ENCODE measurements around the gene AHI1.

Gene AHI1

GRCh38 chr6:135286962-135287538, 210.5 kb downstream of the AHI1 start:
- DNase-seq: no peak

DNA sequence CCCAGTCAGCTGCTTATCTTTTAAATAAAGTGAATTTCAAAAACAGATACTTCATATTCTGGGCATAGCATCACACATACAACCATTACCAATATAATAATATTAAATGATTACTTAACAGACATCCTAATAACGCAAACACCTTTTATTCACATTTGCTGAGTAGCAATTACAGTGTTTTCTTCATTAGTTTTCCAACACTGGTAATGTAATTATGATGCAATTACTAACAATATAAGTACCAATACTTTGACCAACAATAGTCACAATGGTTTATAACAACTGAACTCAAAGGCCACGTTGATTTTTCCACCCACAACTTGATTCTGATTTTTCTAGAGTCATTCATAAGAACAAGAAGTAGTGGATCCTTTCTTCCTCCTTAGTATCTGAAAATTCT, 212.4 kb downstream of the AHI1 start:
- no peak for DNase-seq

- no peak for DNase-seq
Observed at GRCh38 chr6:135283926-135284325, 213.6 kb downstream of the AHI1 start.

GRCh38 chr6:135282395-135282794, 215.1 kb downstream of the AHI1 start:
- DNase-seq: no peak

GRCh38 chr6:135281964-135282363, 215.6 kb downstream of the AHI1 start:
- no peak for DNase-seq

GRCh38 chr6:135281227-135281626, 216.3 kb downstream of the AHI1 start:
- DNase-seq: no peak

DNA sequence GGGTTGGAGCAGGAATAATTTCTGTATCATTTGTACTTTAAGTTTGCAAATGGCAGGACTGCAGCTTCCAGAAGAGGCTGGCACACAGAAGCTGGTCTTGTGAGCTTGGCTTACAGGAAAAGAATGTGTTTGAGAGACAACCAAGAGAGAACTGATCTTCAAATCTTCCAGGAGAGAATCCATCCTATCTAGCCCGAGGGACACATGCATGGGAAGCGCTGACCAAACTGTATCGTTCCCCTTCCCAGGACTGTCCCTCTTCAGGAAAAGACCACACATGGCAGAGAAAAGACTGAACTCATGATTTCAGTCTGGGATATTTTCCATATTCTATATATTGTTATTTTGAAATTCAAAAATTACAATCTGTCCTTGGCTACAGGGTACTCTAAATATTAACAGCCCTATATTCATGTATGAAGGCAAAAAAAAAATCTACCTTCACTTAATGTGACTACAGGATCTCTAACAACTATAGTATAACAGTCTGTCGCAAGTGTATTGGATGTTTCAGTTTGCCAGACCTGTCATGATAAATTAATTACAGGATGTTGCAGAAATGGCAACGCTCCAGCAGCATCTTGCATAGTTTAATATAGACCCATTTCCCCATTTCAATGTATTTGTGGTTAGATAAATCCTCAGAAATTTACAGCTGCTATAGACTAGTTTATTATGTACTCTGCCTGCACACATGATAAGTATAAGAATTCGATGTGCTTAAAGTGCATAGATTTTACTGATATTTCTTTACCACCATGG, 217.0 kb downstream of the AHI1 start:
- no peak for DNase-seq

DNA sequence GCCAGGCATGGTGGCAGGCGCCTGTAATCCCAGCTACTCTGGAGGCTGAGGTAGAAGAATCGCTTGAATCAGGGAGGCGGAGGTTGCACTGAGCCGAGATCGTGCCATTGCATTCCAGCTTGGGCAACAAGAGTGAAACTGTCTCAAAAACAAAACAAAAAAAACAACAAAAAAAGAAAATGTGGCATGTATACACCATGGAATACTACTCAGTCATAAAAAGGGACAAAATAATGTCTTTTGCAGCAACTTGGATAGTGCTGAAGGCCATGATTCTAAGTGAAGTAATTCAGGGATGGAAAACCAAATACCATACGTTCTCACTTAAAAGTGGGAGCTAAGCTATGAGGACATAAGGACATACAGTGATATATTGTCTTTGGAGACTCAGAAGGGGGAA, 220.1 kb downstream of the AHI1 start:
- no peak for DNase-seq

- DNase-seq: no peak
Observed at GRCh38 chr6:135274561-135275293, 222.8 kb downstream of the AHI1 start.

DNA sequence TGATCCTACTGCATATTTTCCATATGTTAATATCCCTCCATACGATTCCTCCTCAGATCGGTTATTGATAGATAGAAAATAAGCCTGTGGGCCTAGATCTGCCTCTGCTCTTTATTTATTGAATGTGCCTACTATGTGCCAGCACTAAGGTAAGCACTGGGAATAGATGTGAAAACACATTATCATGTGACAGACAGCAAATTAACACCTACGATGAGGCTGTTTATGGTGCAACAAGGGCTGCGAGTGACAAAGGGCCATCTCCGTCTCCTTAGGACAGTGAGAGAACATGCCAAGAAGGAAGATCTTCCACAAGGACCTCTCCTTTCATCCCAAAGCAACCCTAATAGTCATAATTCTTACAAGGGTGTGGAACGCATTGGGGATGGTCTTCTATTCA, 225.9 kb downstream of the AHI1 start:
- DNase-seq: no peak

DNA sequence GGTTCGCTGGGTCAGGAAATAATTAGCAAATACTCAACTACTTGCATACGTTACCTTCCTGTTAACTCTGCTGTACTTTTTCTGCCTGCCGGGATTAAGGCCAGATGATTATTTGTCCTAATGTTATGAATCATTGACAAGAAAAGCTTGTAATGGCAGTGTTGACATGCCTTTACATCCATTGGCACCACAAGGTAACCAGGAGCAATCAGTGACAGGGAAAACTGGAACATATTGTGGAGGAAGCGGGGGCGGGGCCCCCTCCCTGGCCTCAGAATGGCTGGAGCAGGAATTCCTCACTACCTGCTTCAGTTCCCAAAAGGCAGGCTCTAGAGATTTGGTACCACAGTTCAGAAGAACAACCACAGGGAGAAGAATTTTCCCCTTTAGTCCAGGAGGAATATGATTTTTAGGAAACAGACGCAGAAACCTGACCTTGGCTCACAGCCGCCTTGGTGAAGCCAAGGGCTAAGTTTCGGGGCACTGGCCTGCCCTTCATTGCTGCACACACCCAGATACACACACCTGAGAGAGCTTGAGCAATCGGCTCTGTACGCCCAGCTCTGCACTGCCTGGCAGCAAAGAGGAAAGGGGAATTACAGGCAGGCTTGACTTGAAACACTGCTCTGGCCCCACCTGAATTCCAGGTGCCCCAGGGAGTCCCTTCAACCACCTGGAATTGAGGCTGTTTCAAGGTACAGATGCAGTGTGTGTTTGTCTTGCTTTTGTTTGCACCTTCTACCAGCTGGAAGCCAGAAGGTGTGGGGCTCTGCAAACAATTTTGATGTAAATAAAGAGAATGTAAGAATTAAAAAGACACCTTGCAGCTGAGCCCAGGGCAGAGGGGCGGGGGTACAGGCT, 226.6 kb downstream of the AHI1 start:
- no peak for DNase-seq

DNA sequence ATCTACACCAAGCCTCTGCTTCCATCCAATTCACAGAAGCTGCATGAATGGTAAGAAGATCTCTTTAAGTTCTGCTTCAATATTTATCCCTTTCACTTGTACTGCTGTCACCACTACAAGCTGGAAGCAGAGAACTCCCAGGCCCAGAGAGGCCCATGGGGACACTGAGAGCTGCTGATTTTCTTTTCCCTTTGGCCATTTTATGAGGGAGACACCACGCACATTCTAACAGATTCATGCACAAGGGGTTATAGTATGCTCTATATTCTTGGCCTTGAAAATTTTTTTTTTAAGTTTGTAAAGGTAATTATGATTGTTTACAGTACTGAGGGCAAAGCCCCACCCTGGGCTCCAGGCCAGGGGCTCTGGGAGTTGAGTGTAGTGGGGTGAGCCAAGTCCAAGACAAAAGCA, 228.1 kb downstream of the AHI1 start:
- no peak for DNase-seq

GRCh38 chr6:135268740-135269139, 228.8 kb downstream of the AHI1 start:
- no peak for DNase-seq

DNA sequence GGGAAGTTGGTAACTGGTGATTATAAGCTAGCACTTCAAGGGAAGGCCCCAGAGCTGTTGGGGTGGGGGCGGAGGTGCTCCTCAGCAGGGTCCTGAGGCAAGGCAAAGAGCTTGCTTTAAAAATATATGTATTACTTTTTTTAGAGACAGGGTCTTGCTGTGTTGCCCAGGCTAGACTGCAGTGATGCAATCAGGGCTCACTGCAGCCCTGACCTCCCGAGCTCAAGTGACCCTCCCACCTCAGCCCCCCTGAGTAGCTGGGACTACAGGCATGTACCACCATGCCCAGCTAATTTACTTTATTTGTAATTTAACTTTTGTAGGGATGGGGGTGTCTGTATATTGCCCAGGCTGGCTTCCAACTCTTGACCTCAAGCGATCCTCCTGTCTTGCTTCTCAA, 229.3 kb downstream of the AHI1 start:
- no peak for DNase-seq

DNA sequence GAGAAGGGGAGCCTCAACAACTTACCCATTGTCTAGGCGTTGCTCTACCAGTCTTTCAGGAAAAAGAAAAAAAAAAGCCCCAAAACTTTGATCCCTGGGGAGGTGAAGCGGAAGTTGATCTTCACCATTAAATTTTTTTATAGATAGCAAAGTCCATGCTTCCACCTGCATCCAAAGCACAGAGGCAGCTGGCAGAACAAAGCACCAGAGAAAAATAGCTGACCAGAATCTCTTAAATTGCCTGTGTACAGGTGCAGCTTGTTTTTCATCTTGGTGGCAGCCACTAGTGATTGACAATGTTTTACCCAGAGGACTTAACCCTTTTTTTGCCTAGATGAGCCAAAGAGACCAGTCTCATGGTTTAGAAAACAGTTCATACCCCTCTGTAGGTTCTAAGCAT, 230.5 kb downstream of the AHI1 start:
- DNase-seq: no peak

GRCh38 chr6:135266675-135267074, 230.9 kb downstream of the AHI1 start:
- no peak for DNase-seq

GRCh38 chr6:135265278-135265677, 232.3 kb downstream of the AHI1 start:
- no peak for DNase-seq

GRCh38 chr6:135261872-135262725, 235.4 kb downstream of the AHI1 start:
- DNase-seq: no peak

GRCh38 chr6:135260612-135261011, 236.9 kb downstream of the AHI1 start:
- no peak for DNase-seq

- DNase-seq: no peak
Observed at GRCh38 chr6:135258970-135259369, 238.6 kb downstream of the AHI1 start.

DNA sequence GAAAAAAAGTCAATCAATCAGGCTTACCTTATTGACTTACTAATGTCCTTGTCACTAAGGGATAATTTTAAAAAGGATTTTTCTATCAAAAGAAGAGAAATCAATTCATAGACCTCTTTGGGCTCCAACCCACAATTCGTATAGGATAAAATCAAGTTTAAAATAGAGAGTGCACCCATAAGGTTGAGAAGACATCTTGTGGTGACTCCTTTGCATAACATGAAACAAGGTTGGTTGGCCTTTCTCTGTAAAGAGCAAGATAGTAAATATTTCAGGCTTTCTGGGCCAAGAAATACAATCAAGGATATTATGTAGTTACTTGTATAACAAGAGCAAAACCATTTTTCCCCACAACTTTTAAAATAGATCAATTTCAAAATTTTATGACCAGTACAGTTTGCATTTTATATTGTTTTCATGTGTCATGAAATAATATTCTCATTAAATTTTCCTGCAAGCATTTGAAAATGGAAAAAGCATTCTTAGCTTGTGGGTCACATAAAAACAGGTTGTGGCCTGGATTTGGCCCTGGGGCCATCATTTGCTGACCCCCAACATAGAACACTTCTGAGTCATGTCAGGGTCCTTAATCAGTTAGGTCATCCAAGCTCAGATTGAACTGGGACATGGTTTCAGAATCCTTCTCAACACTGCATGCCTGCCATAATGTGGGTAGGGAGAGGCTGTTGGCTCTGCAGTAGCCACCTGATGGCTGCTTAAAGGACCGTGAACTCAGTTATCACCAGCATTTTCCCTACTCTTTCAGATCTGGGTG, 239.7 kb downstream of the AHI1 start:
- DNase-seq: no peak
